C4-2B (cell line): Measurements from ENCODE around the gene KLK1.

ENCODE experiments used
- CTCF ChIP-seq: fragments of 450-650 bp; conservative IDR thresholded peaks from 2 replicates; pipeline ENCODE4 v1.5.1; 2017; ENCODE audit warnings: mild to moderate bottlenecking
- ZFX ChIP-seq: fragments of 450-650 bp; IDR thresholded peaks from 2 replicates; pipeline ENCODE4 v1.6.1; 2017

GRCh38 chr19:50861496-50862286 is 38.1 kb upstream of the KLK1 start:
- TF ChIP-seq CTCF (no peak), ZFX (no peak)
